ENCODE measurements around the gene SHTN1.

Gene SHTN1

GRCh38 chr10:116918583-116918982 lies 86.4 kb downstream of the SHTN1 start:
- DNase-seq (ENCODE audit: low read depth in 2 of 2): no peak

GRCh38 chr10:116917481-116917880 lies 87.5 kb downstream of the SHTN1 start:
- DNase-seq (ENCODE audit: low read depth in 2 of 2): no peak

- DNase-seq (ENCODE audit: low read depth in 2 of 2): no peak
These were observed 89.6 kb downstream of the SHTN1 start for GRCh38 chr10:116915340-116915739.

- DNase-seq (ENCODE audit: low read depth in 2 of 2): no peak
These were observed 91.3 kb downstream of the SHTN1 start for GRCh38 chr10:116913695-116914094.

- DNase-seq (ENCODE audit: low read depth in 2 of 2): no peak
These were observed 92.8 kb downstream of the SHTN1 start for GRCh38 chr10:116912162-116912561.

- no peak for DNase-seq (ENCODE audit: low read depth in 2 of 2)
These were observed 94.1 kb downstream of the SHTN1 start for GRCh38 chr10:116910910-116911309.

- no peak for DNase-seq (ENCODE audit: low read depth in 2 of 2)
These were observed 95.7 kb downstream of the SHTN1 start for GRCh38 chr10:116909307-116909706.

- DNase-seq (ENCODE audit: low read depth in 2 of 2): no peak
These were observed 97.6 kb downstream of the SHTN1 start for GRCh38 chr10:116907245-116907987.

- no peak for DNase-seq (ENCODE audit: low read depth in 2 of 2)
These were observed 99.2 kb downstream of the SHTN1 start for GRCh38 chr10:116905845-116906210.

GRCh38 chr10:116899626-116900025 lies 105.4 kb downstream of the SHTN1 start:
- DNase-seq (ENCODE audit: low read depth in 2 of 2): no peak

- no peak for DNase-seq (ENCODE audit: low read depth in 2 of 2)
These were observed 111.3 kb downstream of the SHTN1 start for GRCh38 chr10:116893686-116894037.

GRCh38 chr10:116892907-116893685 lies 111.9 kb downstream of the SHTN1 start:
- no peak for DNase-seq (ENCODE audit: low read depth in 2 of 2)

GRCh38 chr10:116891208-116891607 lies 113.8 kb downstream of the SHTN1 start:
- DNase-seq (ENCODE audit: low read depth in 2 of 2): no peak

GRCh38 chr10:116889066-116889465 lies 115.9 kb downstream of the SHTN1 start:
- DNase-seq (ENCODE audit: low read depth in 2 of 2): no peak

- DNase-seq (ENCODE audit: low read depth in 2 of 2): no peak
These were observed 116.5 kb downstream of the SHTN1 start for GRCh38 chr10:116888380-116889055.

GRCh38 chr10:116886772-116887171 lies 118.2 kb downstream of the SHTN1 start:
- DNase-seq (ENCODE audit: low read depth in 2 of 2): no peak

- no peak for DNase-seq (ENCODE audit: low read depth in 2 of 2)
These were observed 122.3 kb downstream of the SHTN1 start for GRCh38 chr10:116882639-116883038.

GRCh38 chr10:116880716-116881482 lies 124.1 kb downstream of the SHTN1 start:
- DNase-seq (ENCODE audit: low read depth in 2 of 2): no peak

- DNase-seq (ENCODE audit: low read depth in 2 of 2): no peak
These were observed 125.2 kb downstream of the SHTN1 start for GRCh38 chr10:116879817-116880216.

GRCh38 chr10:116878123-116878522 lies 126.9 kb downstream of the SHTN1 start:
- DNase-seq (ENCODE audit: low read depth in 2 of 2): no peak

- DNase-seq (ENCODE audit: low read depth in 2 of 2): no peak
These were observed 127.6 kb downstream of the SHTN1 start for GRCh38 chr10:116877391-116877790.

- DNase-seq (ENCODE audit: low read depth in 2 of 2): no peak
These were observed 129.1 kb downstream of the SHTN1 start for GRCh38 chr10:116875897-116876296.
